Fibroblast of mammary gland (primary cell): ENCODE results near the gene LRRC32.
A peak's percentile ranks its signal among the peaks of the same experiment; 100 is the strongest.

Experiments
- DNase-seq: peaks from one replicate; pipeline ENCODE4 v3.0.0-alpha.2; 2010; ENCODE audit warnings: low read depth
- H3K4me3 ChIP-seq: 2 replicates; pipeline ENCODE4 v1.5.1; 2011; ENCODE audit warnings: low read depth, mild to moderate bottlenecking, low read length, moderate library complexity; ENCODE audit not compliant: control insufficient read depth
- TF ChIP-seq, protein P1 (sequence below): conservative IDR thresholded peaks from 2 replicates; pipeline ENCODE4 v1.5.1; 2011; ENCODE audit warnings: low read depth, low read length, inconsistent platforms; ENCODE audit not compliant: control insufficient read depth, insufficient read depth

LRRC32 gene

GRCh38 chr11:76682684-76683083 lies 12.1 kb upstream of the LRRC32 start:
- H3K4me3 ChIP-seq: no peak overlapping the region
- no peak for DNase-seq
- TF ChIP-seq, protein P1, sequence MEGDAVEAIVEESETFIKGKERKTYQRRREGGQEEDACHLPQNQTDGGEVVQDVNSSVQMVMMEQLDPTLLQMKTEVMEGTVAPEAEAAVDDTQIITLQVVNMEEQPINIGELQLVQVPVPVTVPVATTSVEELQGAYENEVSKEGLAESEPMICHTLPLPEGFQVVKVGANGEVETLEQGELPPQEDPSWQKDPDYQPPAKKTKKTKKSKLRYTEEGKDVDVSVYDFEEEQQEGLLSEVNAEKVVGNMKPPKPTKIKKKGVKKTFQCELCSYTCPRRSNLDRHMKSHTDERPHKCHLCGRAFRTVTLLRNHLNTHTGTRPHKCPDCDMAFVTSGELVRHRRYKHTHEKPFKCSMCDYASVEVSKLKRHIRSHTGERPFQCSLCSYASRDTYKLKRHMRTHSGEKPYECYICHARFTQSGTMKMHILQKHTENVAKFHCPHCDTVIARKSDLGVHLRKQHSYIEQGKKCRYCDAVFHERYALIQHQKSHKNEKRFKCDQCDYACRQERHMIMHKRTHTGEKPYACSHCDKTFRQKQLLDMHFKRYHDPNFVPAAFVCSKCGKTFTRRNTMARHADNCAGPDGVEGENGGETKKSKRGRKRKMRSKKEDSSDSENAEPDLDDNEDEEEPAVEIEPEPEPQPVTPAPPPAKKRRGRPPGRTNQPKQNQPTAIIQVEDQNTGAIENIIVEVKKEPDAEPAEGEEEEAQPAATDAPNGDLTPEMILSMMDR: no peak

DNA sequence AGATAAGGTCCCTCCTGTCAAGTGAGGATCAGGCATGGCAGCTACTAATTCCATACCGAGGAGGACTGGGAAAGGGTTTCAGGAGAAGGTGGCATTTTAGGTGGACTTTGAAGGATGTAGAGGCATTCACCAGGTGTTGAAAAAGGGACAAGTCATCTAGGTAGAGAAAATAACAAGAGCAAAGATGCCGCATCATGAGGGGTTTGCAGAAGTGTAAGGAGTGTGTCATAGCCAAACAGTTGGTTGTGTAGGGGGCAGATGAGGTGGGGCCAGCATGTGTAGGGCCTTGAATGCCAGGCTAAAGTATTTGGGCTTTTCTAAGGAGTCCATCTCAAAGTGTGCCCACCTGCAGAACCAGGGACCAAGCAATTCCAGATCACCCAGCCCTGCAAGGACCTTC lies 11.6 kb upstream of the LRRC32 start:
- no peak overlapping the region for H3K4me3 ChIP-seq
- TF ChIP-seq, protein P1: no peak
- no peak for DNase-seq

DNA sequence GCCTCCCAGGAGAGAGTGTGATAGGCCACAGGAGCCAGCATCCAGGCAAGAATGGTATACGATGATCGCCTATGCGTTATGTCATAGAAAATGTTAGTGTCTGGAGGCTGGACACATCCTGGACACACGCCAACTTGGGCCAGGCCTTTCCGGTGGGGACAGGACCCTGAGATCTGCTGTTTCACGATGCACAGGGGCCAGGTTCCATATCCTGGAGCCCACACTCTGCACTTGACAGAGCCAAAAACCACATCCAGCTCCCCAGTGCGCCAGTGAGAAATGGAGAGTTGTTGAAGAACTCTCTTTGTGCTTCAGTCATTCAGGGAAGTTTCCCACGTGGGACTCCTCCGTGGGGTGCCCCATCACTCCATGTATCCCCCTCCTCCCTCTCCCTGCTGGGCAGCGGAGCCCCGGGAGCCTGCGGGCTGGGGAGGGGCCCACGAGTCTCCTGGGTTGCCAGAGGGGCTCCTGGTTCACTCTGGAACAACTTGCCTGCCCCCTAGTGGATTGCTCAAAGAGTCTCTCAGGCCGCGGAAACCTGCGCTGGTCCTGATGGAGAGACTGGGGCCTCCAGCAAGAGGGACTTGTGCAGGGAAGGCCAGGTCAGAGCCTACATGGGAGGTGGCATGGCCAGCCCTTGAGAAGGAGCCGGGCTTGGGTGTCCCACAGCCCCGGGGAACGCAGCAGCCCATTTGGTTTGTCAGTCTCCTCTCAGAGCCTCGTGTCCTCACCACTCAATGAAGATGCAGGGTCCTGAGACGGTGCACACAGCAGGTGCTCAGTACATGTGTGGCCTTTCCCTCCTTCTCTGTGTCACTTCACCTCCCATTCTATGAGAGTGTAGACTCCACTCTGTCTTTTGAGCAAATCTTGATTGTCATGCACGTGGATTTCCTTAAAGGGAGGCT lies 10.2 kb upstream of the LRRC32 start:
- TF ChIP-seq, protein P1: peak; percentile 74
- no peak overlapping the region for H3K4me3 ChIP-seq
- peak; percentile 68 for DNase-seq

- TF ChIP-seq, protein P1: no peak
- DNase-seq: no peak
- no peak overlapping the region for H3K4me3 ChIP-seq
Measured at GRCh38 chr11:76678321-76678720, 7.8 kb upstream of the LRRC32 start.

- no peak overlapping the region for H3K4me3 ChIP-seq
- TF ChIP-seq, protein P1: no peak
- DNase-seq: peak; percentile 31
Measured at GRCh38 chr11:76677458-76677765, 6.9 kb upstream of the LRRC32 start.

DNA sequence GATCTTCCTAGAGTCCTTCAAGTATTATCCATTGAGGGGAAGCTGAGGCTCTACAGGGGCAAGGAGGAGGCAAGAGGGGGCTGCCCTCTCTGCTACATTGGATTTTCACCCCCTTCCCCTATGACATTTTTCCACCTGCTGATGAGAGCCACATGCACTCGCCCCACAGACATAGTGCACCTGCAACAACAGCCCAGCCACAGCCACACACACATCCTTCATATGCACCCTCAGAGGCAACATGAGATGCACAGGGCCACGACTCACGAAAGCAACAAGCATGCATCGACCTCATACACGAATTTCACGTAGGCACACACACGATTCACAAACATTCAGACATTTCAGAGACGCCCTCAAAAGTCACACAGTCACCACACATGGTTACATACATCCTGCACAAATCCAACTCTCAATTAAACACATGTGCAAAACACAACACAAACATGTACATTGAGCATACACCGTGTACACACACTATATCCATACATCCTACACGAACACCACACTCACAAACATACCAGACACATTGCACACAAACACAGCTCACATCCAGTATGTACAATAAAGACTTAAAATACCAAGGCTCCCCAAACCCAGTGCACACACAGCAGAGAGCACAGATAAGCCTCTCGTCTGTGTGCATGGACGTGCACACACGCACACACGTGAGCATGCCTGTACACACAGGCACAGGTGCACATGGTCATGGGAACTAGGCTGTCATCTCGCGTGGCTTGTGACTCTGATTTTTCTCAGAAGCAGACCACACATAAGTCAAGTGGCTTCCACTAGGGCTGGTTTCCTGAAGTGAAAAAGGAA lies 6.3 kb upstream of the LRRC32 start:
- TF ChIP-seq, protein P1: no peak
- DNase-seq: no peak
- H3K4me3 ChIP-seq: no peak overlapping the region
